HTR-8/SVneo (cell line): ENCODE results near the gene INHBC.
"Not testable (repeated sequence)": the region's sequence is repeated elsewhere in the genome, so short reads cannot be mapped to it uniquely, and the experiment has no call there.

ENCODE experiments used
- DNase-seq: peaks from one replicate; pipeline ENCODE4 v3.0.0; 2011; ENCODE audit warnings: low spot score, mixed read lengths; ENCODE audit not compliant: insufficient read length
- FAIRE-seq: peaks from 2 replicates; lab custom pipeline; 2011; peaks lifted over from hg19 to GRCh38; lab: Jason Lieb, UNC

The INHBC gene

GRCh38 chr12:57477710-57478681 lies 43.4 kb downstream of the INHBC start:
- no peak for DNase-seq

DNA sequence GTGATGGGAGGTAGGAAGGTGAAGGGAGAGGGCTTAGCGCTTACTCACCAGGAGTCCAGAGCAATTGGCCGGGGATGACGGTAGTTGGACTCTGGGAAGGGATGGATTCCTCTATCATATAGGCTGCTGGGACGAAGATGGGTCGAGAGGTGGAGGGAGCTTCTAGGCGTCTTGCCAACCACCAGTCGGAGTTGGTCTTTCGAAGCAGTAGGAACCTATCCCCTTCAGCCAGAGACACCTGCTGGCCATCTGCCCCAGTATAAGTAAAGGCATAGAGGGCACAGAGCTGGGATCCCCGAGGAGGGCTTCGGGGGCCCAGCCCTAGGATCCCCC lies 44.4 kb downstream of the INHBC start:
- no peak for FAIRE-seq
- DNase-seq, result no peak

More at GRCh38 chr12:57477710-57478681, 43.4 kb downstream of the INHBC start:
- no peak for FAIRE-seq

DNA sequence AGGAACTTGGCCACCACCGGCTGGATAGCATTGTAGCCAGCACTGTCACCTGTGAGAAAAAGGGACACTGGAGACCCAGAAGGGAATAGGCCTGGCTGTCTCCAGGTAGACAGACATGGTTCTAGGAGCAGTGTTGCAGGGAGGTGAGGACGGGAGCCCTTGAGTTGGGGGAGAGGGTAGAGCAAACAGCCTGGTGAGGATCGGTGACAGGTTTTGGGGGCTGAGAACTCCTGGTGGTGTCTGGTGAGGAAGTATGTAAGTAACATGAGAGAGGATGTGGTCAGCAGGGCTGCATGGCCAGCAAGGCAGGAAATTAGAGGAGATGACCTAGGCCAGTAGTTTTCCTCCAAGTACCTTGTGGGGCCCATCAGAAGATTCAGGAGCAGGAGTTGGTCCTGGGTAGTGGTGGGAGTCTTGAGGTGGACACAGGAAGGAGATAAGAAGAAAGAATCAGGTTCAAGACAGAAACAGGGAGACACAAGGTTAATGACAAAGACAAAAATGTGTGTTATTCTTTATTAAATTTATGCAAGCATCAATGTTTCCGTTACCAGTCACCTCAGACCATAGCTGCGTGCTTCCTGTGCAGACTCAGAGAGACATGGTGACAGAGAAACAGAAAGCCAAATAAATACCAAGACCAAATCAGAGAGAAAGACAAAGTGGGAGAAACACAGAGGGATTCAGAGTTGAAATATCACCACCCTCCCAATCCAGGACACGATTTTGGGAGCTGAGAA lies 45.0 kb downstream of the INHBC start, which contains the start of gene ARHGAP9:
Gene ARHGAP9, minus strand, starts transcription at position 491 of the 740 bp plus-strand sequence. Its CDS starts 460 bp downstream, at position 31.
- FAIRE-seq (no peak), DNase-seq (no peak)

GRCh38 chr12:57481671-57482070 lies 47.1 kb downstream of the INHBC start:
- DNase-seq, result no peak
- FAIRE-seq, result no peak

- FAIRE-seq, result no peak
- no peak for DNase-seq
These were observed 48.9 kb downstream of the INHBC start for GRCh38 chr12:57483466-57483865.

GRCh38 chr12:57485695-57486094 lies 51.1 kb downstream of the INHBC start:
- FAIRE-seq (no peak), DNase-seq (no peak)

DNA sequence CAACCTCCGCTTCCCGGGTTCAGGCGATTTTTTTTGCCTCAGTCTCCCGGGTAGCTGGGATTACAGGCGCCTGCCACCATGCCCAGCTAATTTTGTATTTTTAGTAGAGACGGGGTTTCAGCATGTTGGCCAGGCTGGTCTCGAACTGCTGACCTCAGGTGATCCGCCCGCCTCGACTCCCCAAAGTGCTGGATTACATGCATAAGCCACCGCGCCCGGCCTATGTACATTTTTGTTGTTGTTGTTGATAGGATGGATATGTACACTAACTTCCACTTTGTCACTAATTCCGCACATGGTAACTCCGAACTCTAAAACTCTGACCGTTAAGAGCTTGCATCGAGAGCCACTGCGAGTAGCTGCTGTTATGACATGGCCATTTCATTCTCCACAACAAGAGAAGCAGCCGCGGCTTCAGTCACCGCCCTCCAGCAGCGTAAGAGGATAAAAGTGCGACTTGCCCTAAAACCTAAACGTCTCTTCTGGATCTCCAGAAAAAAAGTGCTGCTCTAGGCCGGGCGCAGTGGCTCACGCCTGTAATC lies 52.5 kb downstream of the INHBC start:
- DNase-seq (no peak), FAIRE-seq (no peak)

GRCh38 chr12:57487597-57488401 lies 53.2 kb downstream of the INHBC start, which contains the start of gene MARS1:
MARS1 (plus strand) TSS chr12:57488068; CDS start chr12:57488091, 23 bp downstream.
- DNase-seq, result peak; percentile 95
- FAIRE-seq, result peak; percentile 73

- FAIRE-seq, result no peak
- DNase-seq, result no peak
These were observed 54.0 kb downstream of the INHBC start for GRCh38 chr12:57488402-57489156.

DNA sequence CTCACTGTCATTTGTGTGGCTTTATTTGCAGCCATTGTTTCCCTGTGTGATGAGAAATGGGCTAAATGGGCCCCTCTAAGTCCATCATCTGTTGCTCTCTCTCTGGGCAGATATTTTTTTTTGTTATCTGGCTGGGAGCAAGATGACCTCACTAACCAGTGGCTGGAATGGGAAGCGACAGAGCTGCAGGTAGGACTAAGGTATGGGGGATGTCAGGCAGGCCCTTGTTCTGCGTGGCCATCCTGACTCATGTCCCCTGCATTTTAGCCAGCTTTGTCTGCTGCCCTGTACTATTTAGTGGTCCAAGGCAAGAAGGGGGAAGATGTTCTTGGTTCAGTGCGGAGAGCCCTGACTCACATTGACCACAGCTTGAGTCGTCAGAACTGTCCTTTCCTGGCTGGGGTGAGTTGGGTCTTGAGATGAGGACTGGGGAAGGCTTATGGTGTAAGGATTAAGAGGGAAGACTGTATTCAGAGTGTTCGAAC lies 54.6 kb downstream of the INHBC start:
- no peak for FAIRE-seq
- DNase-seq, result no peak

- FAIRE-seq, result no peak
- no peak for DNase-seq
These were observed 55.5 kb downstream of the INHBC start for GRCh38 chr12:57490126-57490525.

DNA sequence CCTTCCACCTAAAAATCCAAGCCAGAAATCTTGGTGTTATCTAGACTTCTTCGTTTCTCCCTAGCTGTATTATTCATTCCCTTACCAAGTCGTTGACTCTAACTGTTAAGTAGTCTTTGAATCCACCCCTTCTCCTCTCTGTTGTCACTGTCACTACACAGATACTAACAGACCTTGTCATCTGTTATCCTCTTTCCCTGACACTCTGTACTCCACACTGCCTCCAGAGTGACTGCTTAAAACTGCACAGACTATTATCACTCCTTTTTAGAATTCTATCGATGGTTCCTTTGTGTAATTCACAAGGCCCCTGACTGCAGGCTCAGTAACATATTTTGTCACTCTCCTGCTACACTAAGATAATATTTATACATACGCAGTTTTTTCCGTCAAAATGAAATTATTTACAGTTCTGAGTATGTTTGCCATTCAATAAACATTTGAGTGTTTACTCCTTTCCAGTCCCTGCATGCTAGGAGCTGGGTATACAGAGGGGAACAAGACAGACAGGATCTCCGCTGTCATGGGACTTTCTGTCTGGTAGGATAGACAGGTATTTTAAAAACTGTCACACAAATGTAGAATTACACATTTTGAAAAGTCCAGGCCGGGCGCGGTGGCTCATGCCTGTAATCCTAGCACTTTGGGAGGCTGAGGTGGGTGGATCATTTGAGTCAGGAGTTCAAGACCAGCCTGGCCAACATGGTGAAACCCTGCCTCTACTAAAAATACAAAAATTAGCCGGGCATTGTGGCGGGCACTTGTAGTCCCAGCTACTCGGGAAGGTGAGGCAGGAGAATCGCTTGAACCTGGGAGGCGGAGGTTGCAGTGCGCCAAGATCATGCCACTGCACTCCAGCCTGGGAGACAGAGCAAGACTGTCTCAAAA lies 57.1 kb downstream of the INHBC start:
- no peak for FAIRE-seq

DNA sequence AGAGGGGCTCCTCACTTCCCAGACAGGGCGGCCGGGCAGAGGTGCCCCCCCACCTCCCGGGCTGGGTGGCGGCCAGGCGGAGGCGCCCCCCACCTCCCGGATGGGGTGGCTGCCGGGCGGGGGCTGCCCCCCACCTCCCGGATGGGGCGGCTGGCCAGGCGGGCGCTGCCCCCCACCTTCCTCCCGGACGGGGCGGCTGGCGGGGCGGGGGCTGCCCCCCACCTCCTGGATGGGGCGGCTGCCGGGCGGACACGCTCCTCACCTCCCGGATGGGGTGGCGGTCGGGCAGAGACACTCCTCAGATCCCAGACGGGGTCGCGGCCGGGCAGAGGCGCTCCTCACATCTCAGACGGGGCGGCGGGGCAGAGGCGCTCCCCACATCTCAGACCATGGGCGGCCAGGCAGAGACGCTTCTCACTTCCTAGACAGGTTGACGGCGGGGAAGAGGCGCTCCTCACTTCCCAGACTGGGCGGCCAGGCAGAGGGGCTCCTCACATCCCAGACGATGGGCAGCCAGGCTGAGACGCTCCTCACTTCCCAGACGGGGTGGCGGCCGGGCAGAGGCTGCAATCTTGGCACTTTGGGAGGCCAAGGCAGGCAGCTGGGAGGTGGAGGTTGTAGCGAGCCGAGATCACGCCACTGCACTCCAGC lies 60.6 kb downstream of the INHBC start:
- FAIRE-seq, DNase-seq: not testable (repeated sequence)

More for the DNA sequence above, 57.1 kb downstream of the INHBC start:
- DNase-seq, result no peak

GRCh38 chr12:57496822-57497221 lies 62.2 kb downstream of the INHBC start:
- no peak for FAIRE-seq
- DNase-seq, result no peak

DNA sequence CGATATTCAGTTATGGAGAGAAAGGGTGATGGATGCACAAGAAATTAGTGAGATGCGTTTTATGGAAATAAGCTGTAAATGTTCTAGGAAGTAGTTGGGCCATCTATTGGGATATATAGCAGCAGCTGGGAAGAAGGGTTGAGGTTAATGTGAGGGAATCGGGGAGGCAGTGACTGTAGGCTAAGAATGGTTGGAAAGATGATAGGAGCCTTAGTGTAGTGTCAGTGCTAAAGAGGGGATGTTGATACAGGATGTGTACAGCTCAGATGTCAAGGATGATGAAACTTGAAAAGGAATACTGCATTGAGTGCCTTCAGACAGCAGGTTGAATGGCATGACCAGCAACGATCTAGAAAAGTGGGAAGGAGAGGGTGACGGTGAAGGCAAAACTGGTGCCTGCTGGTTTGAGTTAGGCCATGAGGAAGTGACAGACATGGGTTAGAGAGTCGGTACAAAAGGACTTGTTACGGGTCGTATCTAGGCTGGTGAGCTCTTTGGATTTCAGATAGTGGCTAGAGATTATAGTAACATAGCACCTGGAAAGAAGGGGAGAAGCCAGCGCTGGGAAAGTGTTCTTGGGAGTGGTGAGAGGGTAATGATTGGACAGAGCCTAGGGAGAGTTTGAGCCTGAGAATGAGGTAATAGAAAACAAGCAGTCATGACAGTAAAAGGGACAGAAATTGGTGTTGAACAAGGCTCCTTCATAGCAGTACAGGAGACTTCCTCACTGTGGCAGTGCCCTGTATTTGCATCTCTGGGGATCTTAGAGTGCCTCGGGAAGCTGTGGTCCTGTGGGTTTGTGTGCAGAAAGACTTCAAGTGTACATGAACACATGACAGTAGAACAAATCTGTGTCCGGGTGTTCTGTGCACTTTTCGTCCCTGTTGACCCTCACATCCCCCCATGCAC lies 62.9 kb downstream of the INHBC start:
- DNase-seq (no peak), FAIRE-seq (peak; percentile 16)

GRCh38 chr12:57498132-57498502 lies 63.5 kb downstream of the INHBC start:
- DNase-seq, result no peak
- FAIRE-seq, result no peak

DNA sequence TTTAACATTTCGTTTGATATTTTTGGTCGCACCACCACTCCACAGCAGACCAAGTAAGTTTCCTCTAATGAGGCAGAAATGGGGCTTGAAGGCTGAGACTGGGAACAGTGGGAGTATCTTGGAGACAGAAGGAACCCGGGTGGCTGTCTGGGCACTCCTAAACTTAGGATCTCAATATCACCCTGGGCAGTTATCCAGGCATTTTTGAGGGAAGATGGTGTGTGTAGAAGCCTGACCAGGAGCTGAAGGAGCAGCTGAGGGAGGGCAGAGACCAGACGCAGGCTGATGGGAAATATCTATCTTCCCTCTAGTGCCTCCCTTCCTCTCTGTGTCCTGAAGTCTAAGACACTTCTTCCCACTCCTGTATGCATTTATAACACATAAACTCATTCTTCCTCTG lies 64.0 kb downstream of the INHBC start:
- DNase-seq (no peak), FAIRE-seq (no peak)
